ENCODE measurements around the gene JARID2.

DNA sequence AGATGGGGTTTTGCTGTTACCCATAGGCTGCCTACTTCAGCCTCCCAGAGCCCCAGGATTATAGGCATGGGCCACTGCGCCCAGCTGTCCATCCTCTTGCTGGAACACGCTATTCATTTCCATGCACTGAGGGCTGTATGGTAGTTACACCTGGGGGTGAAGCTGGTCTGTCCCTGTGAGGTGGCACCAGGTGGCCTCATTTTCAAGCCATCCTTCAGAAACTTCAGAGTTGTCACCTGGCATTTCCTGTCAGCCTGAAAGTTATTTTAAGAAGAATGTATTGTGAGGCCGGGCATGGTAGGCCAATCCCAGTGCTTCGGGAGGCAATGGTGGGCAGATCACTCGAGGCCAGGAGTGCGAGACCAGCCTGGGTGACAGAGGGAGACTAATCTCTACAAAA is 269.4 kb downstream of the JARID2 start:
- TF ChIP-seq CTCF (IDR thresholded peaks at IDR 0.05; ENCODE audit: low read length) (no peak), EZH2 (IDR thresholded peaks at IDR 0.05; ENCODE audit: borderline replicate concordance, low read length) (no peak)

Measured in OCI-LY1 (cell line).